HG02588 (cell line): ENCODE measurements around the gene MAN2B2.
A peak's percentile ranks its signal among the peaks of the same experiment; 100 is the strongest.
"Not testable (repeated sequence)": the region's sequence is repeated elsewhere in the genome, so short reads cannot be mapped to it uniquely, and the experiment has no call there.

Experiments
- ATAC-seq: cut with Tn5 transposase; IDR thresholded peaks from one replicate; pipeline ENCODE4 v1.9.1; 2021; ENCODE audit warnings: mild to moderate bottlenecking, moderate library complexity; ENCODE audit not compliant: unreplicated experiment

Gene MAN2B2

DNA sequence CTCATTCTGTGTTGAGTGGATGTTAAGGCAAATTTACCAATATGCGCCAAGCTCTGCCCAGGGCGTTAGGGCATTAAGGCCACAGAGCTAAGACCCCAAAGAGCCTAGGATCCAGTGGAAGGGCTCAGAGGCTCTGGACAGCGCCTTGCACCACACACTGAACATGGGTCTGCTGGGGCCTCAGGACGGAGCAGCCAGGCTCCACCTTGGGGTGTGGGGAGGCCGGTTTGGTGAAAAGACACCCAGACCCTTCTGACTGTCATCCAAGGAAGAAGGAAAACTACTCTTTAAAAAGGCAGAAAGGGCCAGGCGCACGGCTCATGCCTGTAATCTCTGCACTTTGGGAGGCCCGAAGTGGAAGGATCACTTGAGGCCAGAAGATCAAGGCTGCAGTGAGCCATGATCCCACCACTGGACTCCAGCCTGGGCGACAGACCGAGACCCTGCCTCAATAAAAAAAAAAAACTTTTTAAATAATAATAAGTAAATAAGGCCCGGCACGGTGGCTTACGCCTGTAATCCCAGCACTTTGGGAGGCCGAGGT is 64.2 kb downstream of the MAN2B2 start:
- no peak for ATAC-seq

DNA sequence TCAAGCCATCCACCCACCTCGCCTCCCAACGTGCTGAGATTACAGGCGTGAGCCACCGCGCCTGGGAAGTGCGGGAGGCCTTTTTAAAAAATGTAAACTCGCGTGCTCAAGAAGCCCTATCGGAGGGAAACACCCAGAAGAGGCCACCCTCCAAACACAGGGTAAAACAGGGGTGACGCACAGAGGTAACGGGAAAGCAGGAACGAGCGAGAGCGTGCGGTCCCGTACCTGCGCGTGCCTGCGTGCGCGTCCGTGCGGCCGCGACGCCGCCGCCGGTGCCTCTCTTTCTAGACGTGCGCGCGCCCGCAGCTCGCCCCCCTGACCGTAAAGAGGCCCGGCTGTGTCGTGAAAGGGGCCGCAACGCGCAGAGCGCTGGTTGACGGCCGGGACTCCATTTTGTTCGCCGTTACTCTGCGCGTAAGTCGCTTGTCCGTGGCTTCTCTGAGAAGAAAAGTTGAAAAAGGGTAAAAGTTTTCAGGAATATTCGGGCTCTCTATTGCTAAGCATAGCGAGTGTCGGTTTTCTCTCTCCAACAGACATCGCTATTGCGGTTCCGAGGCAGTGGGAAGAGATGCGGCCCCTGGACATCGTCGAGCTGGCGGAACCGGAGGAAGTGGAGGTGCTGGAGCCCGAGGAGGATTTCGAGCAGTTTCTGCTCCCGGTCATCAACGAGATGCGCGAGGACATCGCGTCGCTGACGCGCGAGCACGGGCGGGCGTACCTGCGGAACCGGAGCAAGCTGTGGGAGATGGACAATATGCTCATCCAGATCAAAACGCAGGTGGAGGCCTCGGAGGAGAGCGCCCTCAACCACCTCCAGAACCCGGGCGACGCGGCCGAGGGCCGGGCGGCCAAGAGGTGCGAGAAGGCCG is 65.5 kb downstream of the MAN2B2 start, which contains the start of gene MRFAP1:
Gene MRFAP1, plus strand, starts transcription at position 394 of the 872 bp plus-strand sequence. Its CDS starts 178 bp downstream, at position 572.
- ATAC-seq, result peak; percentile 86

DNA sequence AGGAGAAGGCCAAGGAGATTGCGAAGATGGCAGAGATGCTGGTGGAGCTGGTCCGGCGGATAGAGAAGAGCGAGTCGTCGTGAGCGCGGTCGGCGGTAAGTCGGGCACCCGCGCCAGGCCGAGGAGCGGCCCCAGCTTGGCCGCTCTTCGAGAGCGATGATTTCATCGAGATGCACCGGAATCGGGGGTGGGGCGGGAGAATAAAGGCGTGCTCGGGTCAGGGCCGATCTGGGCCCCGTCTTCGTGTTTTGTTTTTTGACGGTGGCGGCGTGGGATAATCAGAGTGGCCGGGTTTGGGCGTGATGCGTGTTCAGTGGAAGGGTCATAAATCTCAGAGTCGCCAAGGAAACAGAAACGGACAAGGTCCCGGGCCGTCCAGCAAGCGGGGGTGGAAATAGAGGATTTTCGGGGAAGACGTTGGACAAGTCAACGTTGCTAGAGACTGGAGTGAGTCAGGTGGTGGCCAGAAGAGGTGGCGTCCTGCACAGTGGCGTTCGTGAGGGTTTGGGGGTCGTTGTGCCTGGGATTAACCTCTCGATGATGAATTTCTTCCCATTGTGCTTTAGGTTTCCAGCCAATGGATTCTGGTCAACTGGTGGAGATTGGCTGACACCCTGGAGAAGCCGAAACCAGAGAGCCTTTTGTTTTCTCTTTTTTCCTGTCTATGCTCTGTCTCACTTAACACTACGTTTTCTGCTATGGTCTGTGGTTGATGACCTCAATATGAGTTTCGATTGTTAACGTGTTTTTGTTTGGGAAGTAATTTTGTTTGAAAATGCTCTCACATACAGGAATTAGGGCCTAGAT is 66.4 kb downstream of the MAN2B2 start:
- peak; percentile 13 for ATAC-seq

DNA sequence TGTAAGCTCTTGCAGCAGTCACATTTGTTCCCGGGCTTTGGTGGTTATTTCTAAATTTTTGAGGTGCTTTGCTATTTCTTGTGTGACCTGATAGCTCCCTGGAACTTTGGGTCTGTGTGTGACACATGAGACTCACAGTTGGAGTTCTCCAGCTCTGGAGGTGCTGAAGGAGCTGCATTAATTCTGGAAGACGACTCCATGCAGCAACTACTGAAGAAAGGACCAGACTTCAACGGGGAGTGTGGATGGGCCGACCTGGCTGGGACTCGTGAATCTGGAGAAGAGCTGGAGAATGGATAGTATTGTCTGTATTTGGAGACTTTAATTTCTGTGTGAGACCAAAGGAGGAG is 67.0 kb downstream of the MAN2B2 start:
- ATAC-seq, result no peak

GRCh38 chr4:6643141-6643847 is 68.3 kb downstream of the MAN2B2 start:
- no peak for ATAC-seq

DNA sequence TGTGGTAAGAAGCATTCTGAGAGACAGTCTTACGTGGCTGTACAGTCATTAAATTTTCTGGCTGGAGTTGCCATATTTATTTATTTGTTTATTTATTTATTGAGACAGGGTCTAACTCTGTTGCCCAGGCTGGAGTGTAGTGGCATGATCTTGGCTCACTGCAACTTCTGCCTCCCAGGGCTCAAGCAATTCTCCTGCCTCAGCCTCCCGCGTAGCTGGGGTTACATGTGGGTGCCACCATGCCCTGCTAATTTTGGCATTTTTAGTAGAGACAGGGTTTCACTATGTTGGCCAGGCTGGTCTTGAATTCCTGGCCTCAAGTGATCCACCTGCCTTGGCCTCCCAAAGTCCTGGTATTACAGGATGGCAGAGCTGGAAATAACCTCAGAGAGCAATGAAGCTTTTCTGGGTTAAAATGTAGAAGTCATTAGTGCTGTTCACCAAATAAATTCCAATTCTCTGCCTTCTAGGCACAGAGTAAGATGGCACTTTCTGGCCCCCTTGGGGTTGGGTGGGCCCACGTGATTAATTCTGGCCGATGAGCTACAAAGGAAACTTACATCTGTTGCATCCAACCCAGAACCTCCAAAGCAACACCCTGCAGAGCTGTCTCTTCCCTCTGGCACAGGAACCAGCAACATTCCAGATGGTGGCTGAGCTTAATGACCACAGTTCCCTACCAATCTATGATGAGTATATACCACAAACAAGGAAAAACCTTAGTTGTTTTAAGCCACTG is 70.0 kb downstream of the MAN2B2 start:
- ATAC-seq, result no peak

GRCh38 chr4:6647169-6647568 is 72.2 kb downstream of the MAN2B2 start:
- ATAC-seq, result no peak

- ATAC-seq, result no peak
Observed at GRCh38 chr4:6647582-6648230, 72.7 kb downstream of the MAN2B2 start.

GRCh38 chr4:6649216-6649615 is 74.2 kb downstream of the MAN2B2 start:
- no peak for ATAC-seq

- ATAC-seq, result not testable (repeated sequence)
Observed at GRCh38 chr4:6654211-6654610, 79.2 kb downstream of the MAN2B2 start.

- ATAC-seq, result not testable (repeated sequence)
Observed at GRCh38 chr4:6655291-6655690, 80.3 kb downstream of the MAN2B2 start.

DNA sequence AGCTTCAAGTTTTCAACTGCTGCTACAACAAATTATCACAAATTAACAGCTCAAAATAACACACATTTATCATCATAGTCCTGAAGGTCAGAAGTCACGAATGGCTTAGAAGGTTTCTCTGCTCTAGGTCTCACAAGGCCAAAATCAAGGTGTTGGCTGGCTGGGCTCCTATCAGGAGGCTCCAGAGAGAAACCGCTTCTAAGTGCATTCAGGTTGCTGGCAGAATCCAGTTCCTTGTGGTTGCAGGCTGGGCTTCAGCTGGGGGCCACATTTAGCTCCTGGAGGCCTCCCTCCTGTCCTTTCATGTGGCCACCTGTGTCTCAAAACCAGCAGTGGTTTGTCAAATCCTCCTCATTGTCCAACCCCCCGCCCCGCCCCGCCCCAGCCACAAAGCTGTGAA is 80.9 kb downstream of the MAN2B2 start:
- ATAC-seq, result no peak

DNA sequence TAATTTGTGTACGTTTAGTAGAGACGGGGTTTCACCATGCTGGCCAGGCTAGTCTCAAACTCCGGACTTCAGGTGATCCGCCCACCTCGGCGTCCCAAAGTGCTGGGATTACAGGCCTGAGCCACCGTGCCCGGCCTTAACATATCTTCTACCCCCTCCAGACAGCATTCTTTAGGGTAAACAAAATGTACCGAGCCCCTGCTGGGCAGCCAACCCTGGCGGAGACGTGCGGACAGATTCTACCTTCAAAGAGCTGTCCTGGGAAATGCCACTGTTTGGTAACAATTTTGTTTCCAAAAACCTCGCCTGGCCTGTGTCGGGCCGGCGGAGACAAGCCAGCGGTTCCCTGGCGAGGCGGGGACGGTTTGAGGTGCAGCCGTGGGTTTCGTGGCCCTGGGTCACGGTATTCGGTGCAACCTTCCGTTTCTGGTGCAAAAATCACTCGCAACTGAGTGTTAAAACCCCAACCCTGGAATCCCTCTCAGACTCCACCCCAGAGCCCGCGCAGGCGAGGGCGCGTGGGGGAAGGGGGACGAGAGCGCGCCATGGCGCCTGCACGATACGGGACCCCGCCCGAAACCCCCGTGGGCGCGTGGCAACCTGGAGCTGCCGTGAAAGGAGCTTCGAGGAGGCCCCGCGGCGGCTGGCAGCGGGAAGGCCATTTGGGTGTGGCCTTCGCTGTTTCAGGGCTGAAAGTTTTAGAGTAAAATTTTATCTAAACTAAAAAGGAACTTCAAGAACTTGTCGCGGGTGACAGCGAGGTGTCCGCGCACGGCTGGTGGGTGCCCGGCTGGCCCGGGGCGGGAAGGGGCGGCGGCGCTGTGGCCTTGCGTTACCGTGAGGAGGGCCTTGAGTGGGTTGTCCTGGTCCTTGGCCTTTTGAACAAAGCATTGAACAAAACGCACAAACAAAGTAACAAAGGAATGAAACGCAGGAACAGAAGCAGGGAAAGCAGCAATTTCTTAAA is 82.5 kb downstream of the MAN2B2 start:
- no peak for ATAC-seq

DNA sequence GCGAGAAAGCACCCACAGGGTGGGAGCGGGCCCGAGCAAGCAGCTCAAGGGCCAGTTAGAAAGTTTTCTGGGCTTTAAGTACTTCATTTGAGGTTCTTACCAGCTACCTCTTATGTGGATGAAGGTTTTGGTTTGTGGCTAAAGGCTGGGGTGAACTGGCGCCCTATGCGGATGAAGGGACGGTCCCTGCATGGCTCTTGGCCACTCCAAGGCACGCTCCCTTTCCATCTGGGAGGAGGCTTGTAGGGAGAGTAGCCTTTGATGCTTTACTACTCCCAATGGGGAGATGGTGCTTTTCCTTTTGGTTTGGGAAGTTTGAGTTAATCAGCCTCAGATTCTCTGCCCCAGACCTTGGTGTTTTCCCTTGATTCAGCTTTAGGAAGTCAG is 83.2 kb downstream of the MAN2B2 start:
- ATAC-seq, result no peak

DNA sequence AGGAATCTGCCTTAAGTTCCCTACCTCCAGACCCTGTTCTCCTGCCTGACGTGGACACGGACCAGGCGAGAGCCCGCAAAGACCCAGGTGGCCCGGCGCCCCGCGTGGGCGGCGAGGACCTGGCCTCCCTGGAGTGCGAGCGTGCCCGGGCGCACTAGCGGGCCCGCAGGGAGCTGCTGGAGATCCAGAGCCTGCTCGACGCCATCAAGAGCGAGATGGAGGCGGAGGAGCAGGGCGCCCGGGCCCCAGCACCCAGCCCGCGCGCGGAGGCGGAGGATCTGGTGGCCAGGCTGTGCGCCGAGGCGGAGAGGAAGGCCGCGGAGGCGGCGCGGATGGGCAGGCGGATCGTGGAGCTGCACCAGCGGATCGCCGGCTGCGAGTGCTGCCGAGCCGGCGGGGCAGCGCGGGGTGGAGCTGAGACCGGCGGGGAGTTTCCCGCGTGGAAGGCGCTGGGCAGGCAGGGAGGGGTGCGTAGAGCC is 83.6 kb downstream of the MAN2B2 start:
- ATAC-seq, result no peak

GRCh38 chr4:6659897-6660296 is 84.9 kb downstream of the MAN2B2 start:
- no peak for ATAC-seq

DNA sequence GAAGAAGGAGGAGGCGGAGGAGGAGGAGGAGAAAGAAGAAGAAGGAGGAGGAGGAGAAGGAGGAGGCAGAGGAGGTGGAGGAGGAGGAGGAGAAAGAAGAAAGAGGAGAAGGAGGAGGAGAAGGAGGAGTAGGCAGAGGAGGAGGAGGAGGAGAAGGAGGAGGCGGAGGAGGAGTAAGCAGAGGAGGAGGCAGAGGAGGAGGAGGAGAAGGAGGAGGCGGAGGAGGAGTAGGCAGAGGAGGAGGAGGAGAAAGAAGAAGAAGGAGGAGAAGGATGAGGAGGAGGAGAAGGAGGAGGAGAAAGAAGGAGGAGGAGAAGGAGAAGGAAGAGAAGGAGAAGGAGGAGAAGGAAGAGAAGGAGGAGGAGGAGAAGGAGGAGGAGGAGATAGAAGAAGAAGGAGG is 85.4 kb downstream of the MAN2B2 start:
- ATAC-seq, result no peak

GRCh38 chr4:6662591-6662990 is 87.6 kb downstream of the MAN2B2 start:
- ATAC-seq, result no peak
